ENCODE results near the gene DAB2IP. TPM values are rescaled to one million over a fixed set of nuclear protein-coding genes. Genes with fewer than 3 reads are reported as not detected.
A peak's percentile ranks its signal among the peaks of the same experiment; 100 is the strongest.
"Not testable (repeated sequence)": the region's sequence is repeated elsewhere in the genome, so short reads cannot be mapped to it uniquely, and the experiment has no call there.

Gene DAB2IP
- total RNA-seq, 2 experiments from 2014 or later, result 0.18 to 0.33 TPM

- Mint-ChIP-seq H3K36me3 (no peaks in the 10 kb centered on the region), H3K27me3 (peaks cover 40% of the 10 kb centered on the region), H3K27ac (no peak overlapping the region), H3K4me1 (peaks cover 7% of the 10 kb centered on the region), H3K4me3 (no peak overlapping the region), H3K9me3 (no peaks in the 10 kb centered on the region)
- no peak for DNase-seq
These were observed 81.5 kb downstream of the DAB2IP start for GRCh38 chr9:121732886-121733285.

- H3K36me3 Mint-ChIP-seq, result no peaks in the 10 kb centered on the region
These were observed 83.0 kb downstream of the DAB2IP start for GRCh38 chr9:121734465-121734864.

DNA sequence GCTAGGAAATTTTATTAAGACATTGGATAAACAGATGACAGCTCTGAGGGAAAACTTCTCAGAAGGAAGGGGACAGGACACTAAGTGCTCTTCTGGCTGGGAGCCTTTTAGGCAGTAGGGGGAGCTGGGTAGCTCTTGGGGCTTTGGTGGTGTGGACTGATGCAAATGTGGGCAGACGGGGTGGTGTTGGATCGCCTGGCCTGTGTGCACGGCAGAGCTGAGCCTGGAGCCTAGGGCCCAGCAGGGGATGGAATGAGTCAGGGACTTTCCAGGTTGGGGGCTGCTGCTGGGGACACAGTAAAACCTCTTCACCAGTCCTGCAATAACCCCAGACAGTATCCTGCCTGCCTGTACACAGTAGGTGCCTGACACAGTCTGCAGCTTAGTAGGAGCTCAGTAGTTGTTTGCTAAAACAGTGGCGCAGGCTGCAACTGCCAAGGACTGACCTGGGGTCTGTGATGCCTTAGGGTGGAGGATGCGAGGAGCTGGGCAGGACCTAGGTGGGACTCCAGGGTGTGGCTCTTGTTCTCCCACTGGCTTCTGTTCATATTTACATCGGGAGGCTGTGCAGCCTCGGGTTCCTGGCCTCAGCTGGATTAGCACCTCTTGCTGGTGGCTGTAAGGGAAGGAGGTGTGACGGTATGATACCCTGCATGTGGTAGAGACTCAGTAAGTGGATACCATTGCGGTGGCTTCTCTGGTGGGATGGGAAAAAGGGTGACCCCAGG is 83.8 kb downstream of the DAB2IP start:
- Mint-ChIP-seq H3K27ac (no peak overlapping the region), H3K9me3 (no peaks in the 10 kb centered on the region), H3K36me3 (no peaks in the 10 kb centered on the region), H3K4me1 (peaks cover 7% of the 10 kb centered on the region), H3K4me3 (no peak overlapping the region), H3K27me3 (peaks cover 43% of the 10 kb centered on the region)
- peak; percentile 15 for DNase-seq

More at GRCh38 chr9:121734465-121734864, 83.0 kb downstream of the DAB2IP start:
- H3K27ac Mint-ChIP-seq, result no peak overlapping the region
- H3K4me1 Mint-ChIP-seq, result peaks cover 7% of the 10 kb centered on the region
- DNase-seq, result no peak
- H3K27me3 Mint-ChIP-seq, result peaks cover 43% of the 10 kb centered on the region
- H3K9me3 Mint-ChIP-seq, result no peaks in the 10 kb centered on the region
- H3K4me3 Mint-ChIP-seq, result no peak overlapping the region

DNA sequence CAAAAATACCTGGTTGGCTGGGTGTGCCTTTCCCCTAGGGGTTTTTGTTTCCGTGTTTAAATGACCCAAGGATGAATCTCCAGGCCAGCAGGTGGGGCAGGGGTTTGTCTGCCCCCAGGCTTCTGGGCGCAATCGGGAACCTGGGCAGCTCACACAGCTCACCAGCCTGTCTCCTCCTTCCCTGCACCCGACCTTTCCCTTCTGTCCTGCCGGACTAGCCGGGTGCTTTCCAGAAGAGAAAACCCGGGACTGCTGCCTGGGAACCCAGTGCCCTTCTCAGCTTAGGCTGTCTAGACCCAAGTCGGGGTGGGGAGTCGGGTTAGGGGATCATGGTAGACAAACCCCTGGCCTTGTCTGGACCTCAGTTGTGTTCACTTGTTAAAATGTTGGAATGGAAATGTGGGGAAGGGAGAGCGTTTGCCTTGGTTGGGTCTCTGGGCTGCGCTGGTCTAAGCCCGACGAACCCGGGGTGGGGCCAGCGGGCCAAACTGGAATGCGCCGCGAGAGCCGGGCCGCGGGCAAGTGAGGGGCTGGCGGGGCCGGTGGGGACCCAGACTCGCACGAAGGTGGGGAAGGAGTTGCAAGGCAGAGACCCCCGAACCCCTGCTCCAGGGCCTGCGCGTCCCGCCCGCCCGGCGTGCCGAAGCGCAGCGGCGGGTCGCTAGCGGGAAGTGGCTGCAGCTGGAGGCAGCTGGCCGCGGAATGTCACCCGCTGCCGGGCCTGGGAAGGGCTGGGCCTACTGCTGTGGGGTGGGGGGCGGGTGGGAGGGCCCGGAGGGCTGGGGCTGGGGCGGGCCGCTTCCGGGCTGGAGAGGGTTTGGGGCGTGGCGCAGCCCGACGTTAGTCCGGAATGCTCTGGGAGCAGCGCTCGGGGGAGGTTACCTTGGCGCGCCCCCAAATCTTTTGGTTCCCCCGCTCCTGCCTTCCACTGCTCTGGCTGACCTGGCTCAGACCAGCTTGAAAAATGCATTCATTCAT is 84.6 kb downstream of the DAB2IP start:
- Mint-ChIP-seq H3K4me3 (peak overlapping the region; percentile 22), H3K4me1 (peaks cover 7% of the 10 kb centered on the region), H3K27ac (no peak overlapping the region), H3K9me3 (no peaks in the 10 kb centered on the region), H3K27me3 (peaks cover 43% of the 10 kb centered on the region), H3K36me3 (no peaks in the 10 kb centered on the region)
- no peak for DNase-seq

DNA sequence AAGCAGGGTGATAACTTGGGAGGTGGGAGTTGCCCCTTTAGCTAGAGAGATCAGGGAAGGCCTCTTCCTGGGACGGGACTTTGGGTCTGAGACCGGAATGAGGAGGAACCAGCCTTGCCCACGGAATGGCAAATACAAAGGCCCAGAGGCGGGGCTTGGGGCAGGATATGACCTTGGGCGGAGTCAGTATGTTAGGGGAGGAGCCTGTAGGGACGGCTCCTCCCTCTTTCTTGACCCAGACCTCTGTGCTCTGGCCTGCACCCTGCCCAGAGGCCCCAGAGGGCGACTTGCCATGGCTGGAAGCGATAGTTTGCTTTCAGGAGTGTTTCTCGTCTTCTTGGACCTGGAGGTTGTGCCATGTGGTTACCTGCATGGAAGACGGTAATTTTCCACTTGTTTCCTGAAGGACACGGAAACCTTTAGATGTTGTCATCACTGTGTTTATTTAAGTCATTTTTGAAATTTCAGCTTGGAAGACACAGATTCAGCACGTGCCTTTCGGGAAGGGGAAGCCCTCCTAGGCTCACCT is 85.6 kb downstream of the DAB2IP start:
- Mint-ChIP-seq H3K27me3 (peaks cover 43% of the 10 kb centered on the region), H3K4me1 (peaks cover 7% of the 10 kb centered on the region), H3K36me3 (no peaks in the 10 kb centered on the region), H3K9me3 (no peaks in the 10 kb centered on the region), H3K4me3 (no peak overlapping the region), H3K27ac (no peak overlapping the region)
- no peak for DNase-seq

GRCh38 chr9:121737481-121737931 is 86.1 kb downstream of the DAB2IP start:
- H3K4me3 Mint-ChIP-seq, result no peak overlapping the region
- H3K27ac Mint-ChIP-seq, result no peak overlapping the region
- H3K4me1 Mint-ChIP-seq, result peaks cover 7% of the 10 kb centered on the region
- no peaks in the 10 kb centered on the region for H3K36me3 Mint-ChIP-seq
- no peak for DNase-seq
- H3K9me3 Mint-ChIP-seq, result no peaks in the 10 kb centered on the region
- peaks cover 43% of the 10 kb centered on the region for H3K27me3 Mint-ChIP-seq

DNA sequence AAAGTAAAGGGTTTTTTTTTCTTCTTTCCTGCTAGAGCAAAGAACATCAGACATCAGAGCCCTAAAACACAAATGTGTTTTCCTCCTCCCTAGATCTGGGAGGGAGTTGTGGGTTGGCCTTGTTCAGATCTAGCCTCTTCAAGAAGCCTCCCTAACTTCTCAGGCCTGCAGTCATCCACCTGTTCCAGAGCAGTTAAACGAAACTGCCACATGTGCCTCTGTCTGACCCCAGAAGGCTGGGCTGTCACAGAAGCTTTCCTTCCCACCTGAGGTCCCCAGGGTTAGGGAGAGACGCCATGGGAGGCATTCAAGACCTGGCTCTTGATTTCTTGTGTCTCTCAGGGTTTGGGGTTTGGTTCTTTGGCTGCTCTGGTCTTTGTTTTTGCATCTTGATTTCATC is 87.0 kb downstream of the DAB2IP start:
- DNase-seq, result no peak
- H3K4me3 Mint-ChIP-seq, result no peak overlapping the region
- H3K9me3 Mint-ChIP-seq, result no peaks in the 10 kb centered on the region
- H3K27me3 Mint-ChIP-seq, result peaks cover 39% of the 10 kb centered on the region
- no peak overlapping the region for H3K27ac Mint-ChIP-seq
- peaks cover 5% of the 10 kb centered on the region for H3K4me1 Mint-ChIP-seq
- no peaks in the 10 kb centered on the region for H3K36me3 Mint-ChIP-seq

DNA sequence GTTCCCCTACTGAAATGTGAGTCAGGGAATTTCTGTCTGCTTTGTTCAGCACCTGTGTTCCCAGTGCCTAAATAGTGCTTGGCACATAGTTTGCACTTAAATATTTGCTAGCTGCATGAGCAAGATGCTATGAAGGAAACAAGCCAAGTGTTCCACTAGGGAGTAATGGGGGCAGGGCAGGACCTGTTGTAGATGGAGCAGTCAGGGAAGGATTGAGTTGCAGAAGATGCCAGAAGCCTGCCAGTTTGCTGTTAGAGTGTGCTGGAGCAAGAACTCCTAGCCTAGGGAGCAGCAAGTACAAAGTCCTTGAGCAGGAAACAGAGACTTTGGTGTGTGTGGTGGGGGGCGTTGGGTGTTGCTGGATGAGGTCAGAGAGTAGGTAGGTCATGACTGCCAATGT is 87.5 kb downstream of the DAB2IP start:
- no peaks in the 10 kb centered on the region for H3K9me3 Mint-ChIP-seq
- H3K4me3 Mint-ChIP-seq, result no peak overlapping the region
- no peak for DNase-seq
- H3K27ac Mint-ChIP-seq, result no peak overlapping the region
- no peaks in the 10 kb centered on the region for H3K36me3 Mint-ChIP-seq
- peaks cover 5% of the 10 kb centered on the region for H3K4me1 Mint-ChIP-seq
- peaks cover 36% of the 10 kb centered on the region for H3K27me3 Mint-ChIP-seq

DNA sequence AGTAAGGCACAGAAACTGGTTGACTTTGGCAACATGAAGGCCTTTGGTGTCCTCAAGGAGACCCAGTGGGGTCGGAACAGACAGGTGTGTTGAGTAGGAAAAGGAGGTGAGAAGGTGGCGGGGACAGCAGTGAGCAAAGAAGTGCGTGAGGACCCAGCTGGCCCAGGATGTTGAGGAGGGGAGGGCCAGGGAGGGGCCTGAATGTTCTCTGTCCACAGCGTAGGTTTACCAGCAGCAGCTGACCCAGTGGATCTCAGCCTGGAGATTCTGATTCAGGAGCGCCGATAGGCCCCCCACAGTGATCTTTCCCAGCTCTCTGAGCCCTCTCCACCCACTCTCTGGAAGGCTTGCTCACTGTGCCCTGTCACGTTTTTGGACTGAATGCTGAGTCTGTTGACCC is 88.5 kb downstream of the DAB2IP start:
- DNase-seq, result no peak
- peaks cover 29% of the 10 kb centered on the region for H3K27me3 Mint-ChIP-seq
- no peaks in the 10 kb centered on the region for H3K36me3 Mint-ChIP-seq
- no peak overlapping the region for H3K27ac Mint-ChIP-seq
- H3K4me3 Mint-ChIP-seq, result no peak overlapping the region
- H3K4me1 Mint-ChIP-seq, result peaks cover 5% of the 10 kb centered on the region
- H3K9me3 Mint-ChIP-seq, result no peaks in the 10 kb centered on the region

DNA sequence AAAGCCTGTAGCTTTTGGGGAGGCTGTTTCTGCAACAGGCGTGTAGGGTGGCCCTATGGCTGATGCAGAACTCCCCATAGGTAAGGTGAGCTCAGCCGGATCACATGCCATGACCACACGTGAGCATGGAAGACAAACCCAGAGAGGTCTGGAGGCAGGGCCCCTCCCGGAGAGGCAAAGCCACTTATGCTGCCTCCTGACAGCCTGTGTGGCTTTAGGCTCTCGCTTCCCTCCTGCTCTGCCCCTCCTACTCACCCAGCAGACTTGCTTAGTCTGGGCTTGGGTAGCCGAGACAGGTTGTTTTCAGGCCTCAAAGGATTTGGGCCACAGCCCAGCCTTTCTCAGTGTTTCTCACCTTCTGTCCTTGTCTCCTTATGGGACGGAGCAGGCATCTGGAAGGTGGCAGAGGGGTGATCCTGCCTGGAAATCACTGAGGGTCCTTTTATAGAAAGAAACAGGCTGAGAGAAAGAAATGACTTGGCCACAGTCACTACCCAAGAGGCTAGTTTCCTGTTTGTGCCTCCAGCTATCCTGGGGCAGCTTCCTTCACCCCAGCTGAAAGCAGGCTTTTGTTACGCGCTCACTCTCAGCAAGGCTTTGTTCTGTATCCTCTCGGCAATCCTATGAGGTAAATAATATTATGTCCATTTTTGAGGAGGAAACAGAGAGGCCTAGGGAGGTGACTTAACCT is 89.9 kb downstream of the DAB2IP start:
- peaks cover 3% of the 10 kb centered on the region for H3K4me1 Mint-ChIP-seq
- no peak overlapping the region for H3K27ac Mint-ChIP-seq
- H3K27me3 Mint-ChIP-seq, result peaks cover 18% of the 10 kb centered on the region
- no peaks in the 10 kb centered on the region for H3K9me3 Mint-ChIP-seq
- no peak for DNase-seq
- H3K36me3 Mint-ChIP-seq, result no peaks in the 10 kb centered on the region
- H3K4me3 Mint-ChIP-seq, result no peak overlapping the region

- not testable (repeated sequence) for DNase-seq, H3K4me3 Mint-ChIP-seq, H3K27ac Mint-ChIP-seq, H3K36me3 Mint-ChIP-seq, H3K9me3 Mint-ChIP-seq, H3K4me1 Mint-ChIP-seq
- H3K27me3 Mint-ChIP-seq, result peaks cover 13% of the 10 kb centered on the region
These were observed 90.5 kb downstream of the DAB2IP start for GRCh38 chr9:121741919-121742283.

DNA sequence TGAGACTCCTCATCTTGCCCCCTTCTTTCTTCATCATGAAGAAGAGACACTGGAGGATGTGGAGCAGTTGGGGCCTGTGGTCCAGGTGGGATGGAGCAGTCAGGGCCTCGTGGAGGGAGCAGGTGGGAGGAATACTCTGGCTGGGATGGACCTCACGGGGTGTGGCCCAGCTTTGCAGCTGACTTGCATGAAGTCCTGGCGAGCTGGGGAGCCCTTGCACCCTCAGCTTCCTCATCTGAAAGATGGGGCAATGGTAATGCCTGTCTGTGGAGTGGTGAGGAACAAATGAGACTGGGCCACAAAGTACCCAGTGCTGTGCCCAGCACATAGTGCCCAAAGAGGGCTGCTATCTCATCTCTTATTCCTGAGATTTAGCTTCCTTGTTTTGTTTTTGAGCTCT is 91.5 kb downstream of the DAB2IP start:
- Mint-ChIP-seq H3K4me1 (peaks cover 6% of the 10 kb centered on the region), H3K4me3 (no peak overlapping the region), H3K9me3 (no peaks in the 10 kb centered on the region), H3K36me3 (no peaks in the 10 kb centered on the region), H3K27me3 (peaks cover 3% of the 10 kb centered on the region), H3K27ac (no peak overlapping the region)
- DNase-seq, result no peak

GRCh38 chr9:121743441-121744001 is 92.1 kb downstream of the DAB2IP start:
- Mint-ChIP-seq H3K4me1 (peaks cover 12% of the 10 kb centered on the region), H3K27ac (no peak overlapping the region), H3K27me3 (no peaks in the 10 kb centered on the region), H3K9me3 (no peaks in the 10 kb centered on the region), H3K36me3 (no peaks in the 10 kb centered on the region), H3K4me3 (no peak overlapping the region)
- DNase-seq, result no peak

GRCh38 chr9:121744002-121744686 is 92.7 kb downstream of the DAB2IP start:
- Mint-ChIP-seq H3K27ac (no peak overlapping the region), H3K9me3 (no peaks in the 10 kb centered on the region), H3K36me3 (no peaks in the 10 kb centered on the region), H3K27me3 (no peaks in the 10 kb centered on the region), H3K4me3 (no peak overlapping the region), H3K4me1 (peaks cover 14% of the 10 kb centered on the region)
- DNase-seq, result peak; percentile 54

Data from activated naive CD8-positive, alpha-beta T cell treated with anti-CD3 and anti-CD28 coated beads for 36 hours (primary cell).